Osteoblast (primary cell): ENCODE data around the gene LRRC3. TPM values are rescaled to one million over a fixed set of nuclear protein-coding genes. Genes with fewer than 3 reads are reported as not detected.
"Not testable (repeated sequence)": the region's sequence is repeated elsewhere in the genome, so short reads cannot be mapped to it uniquely, and the experiment has no call there.

Source experiments
- DNase-seq: peaks from one replicate; pipeline ENCODE4 v3.0.0; 2011; ENCODE audit warnings: low spot score, mixed read lengths; ENCODE audit not compliant: insufficient read length; ENCODE audit errors: missing footprints
- H2AFZ ChIP-seq: 2 replicates; pipeline ENCODE4 v1.6.0; 2011; ENCODE audit warnings: mild to moderate bottlenecking, low read length
- H3K27ac ChIP-seq: 2 replicates; pipeline ENCODE4 v1.5.1; 2011; ENCODE audit warnings: mild to moderate bottlenecking, low read depth, low read length, moderate library complexity
- H3K27me3 ChIP-seq: 2 replicates; pipeline ENCODE4 v1.6.0; 2012; ENCODE audit warnings: mild to moderate bottlenecking, control low read depth, inconsistent platforms, low read length, moderate library complexity; ENCODE audit not compliant: insufficient read depth
- H3K36me3 ChIP-seq: 2 replicates; pipeline ENCODE4 v1.5.1; 2011; ENCODE audit warnings: mild to moderate bottlenecking, low read length, control low read depth, moderate library complexity; ENCODE audit not compliant: insufficient read depth
- H3K4me1 ChIP-seq: 2 replicates; pipeline ENCODE4 v1.5.1; 2011; ENCODE audit warnings: mild to moderate bottlenecking, low read length, control low read depth, moderate library complexity; ENCODE audit not compliant: insufficient read depth
- H3K4me2 ChIP-seq: 2 replicates; pipeline ENCODE4 v1.6.0; 2011; ENCODE audit warnings: mild to moderate bottlenecking, low read length; ENCODE audit not compliant: insufficient read depth
- H3K4me3 ChIP-seq: fragments of 200-600 bp; sonication (generic); 3 replicates; pipeline ENCODE4 v1.5.1; 2012; ENCODE audit warnings: mild to moderate bottlenecking, low read length, inconsistent platforms; ENCODE audit not compliant: insufficient read depth
- H3K79me2 ChIP-seq: 2 replicates; pipeline ENCODE4 v1.6.0; 2012; ENCODE audit warnings: mild to moderate bottlenecking, low read length, control low read depth, inconsistent platforms; ENCODE audit not compliant: insufficient read depth
- H3K9me3 ChIP-seq: 2 replicates; pipeline ENCODE4 v1.5.1; 2011; ENCODE audit warnings: low read depth, low read length, control low read depth
- H4K20me1 ChIP-seq: 2 replicates; pipeline ENCODE4 v1.6.0; 2012; ENCODE audit warnings: mild to moderate bottlenecking, low read length, control low read depth; ENCODE audit not compliant: insufficient read depth
- total RNA-seq: library from RNA; depleted of rRNA; stranded (reverse); fragments of >200 nt; gene quantifications from 2 replicates; pipeline ENCODE4 v1.2.3, GENCODE V29; 2012
- TF ChIP-seq, protein P1 (sequence below): IDR thresholded peaks from 2 replicates; pipeline ENCODE4 v1.5.1; 2011; ENCODE audit warnings: mild to moderate bottlenecking, low read depth, low read length, moderate library complexity; ENCODE audit errors: extremely low read depth

Gene LRRC3
- total RNA-seq, 1 donor, result 0.72 TPM

DNA sequence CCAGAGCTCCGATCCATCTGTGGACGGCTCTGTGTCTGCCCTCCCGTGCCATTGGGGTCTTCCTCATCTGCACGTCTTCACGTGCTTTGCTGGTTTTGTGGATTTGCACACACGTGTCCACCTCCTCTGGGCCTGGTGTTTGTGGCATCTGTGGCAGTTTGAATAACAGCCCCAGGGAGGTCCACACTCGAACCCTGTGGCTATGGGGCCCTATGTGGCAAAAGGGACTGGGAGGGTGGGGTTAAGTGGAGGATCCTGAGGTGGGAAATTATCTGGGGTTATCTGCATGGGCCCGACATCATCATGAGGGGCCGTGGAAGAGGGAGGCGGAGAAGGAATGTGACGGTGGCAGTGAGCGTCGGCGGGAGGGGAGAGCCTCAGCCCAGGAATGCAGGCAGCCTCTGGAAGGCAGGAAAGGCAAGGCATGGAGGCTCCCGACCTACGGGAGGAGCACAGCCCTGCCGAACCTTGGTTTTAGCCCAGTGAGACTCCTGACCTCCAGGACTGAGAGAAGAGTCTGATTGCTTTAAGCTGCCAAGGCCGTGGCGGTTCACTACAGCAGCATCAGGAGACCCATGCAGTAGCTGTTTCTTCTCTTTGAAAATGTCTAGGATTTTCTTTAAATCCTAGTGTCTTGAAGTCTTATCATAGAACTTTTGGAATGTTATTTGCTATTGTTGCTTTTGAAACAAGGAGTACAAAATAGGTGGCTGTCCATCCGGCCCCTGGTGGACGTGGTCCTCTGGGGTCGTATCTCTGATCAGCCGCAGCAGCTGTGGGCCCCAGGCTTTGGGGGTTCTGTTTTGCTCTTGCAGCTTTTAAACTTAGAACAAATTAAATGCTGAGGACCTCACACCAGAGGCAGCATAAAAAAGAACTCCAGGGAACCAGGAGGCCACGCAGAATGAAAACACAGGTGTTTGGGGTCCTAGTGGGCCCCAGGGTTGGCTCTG, 40.0 kb upstream of the LRRC3 start:
- no peak overlapping the region for H3K4me3 ChIP-seq
- H3K4me1 ChIP-seq, result no peaks in the 10 kb centered on the region
- H4K20me1 ChIP-seq, result no peaks in the 10 kb centered on the region
- H3K79me2 ChIP-seq, result no peaks in the 10 kb centered on the region
- no peaks in the 10 kb centered on the region for H3K36me3 ChIP-seq
- peak; percentile 14 for DNase-seq
- TF ChIP-seq, protein P1, sequence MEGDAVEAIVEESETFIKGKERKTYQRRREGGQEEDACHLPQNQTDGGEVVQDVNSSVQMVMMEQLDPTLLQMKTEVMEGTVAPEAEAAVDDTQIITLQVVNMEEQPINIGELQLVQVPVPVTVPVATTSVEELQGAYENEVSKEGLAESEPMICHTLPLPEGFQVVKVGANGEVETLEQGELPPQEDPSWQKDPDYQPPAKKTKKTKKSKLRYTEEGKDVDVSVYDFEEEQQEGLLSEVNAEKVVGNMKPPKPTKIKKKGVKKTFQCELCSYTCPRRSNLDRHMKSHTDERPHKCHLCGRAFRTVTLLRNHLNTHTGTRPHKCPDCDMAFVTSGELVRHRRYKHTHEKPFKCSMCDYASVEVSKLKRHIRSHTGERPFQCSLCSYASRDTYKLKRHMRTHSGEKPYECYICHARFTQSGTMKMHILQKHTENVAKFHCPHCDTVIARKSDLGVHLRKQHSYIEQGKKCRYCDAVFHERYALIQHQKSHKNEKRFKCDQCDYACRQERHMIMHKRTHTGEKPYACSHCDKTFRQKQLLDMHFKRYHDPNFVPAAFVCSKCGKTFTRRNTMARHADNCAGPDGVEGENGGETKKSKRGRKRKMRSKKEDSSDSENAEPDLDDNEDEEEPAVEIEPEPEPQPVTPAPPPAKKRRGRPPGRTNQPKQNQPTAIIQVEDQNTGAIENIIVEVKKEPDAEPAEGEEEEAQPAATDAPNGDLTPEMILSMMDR, result no peak
- no peak overlapping the region for H3K27ac ChIP-seq
- no peaks in the 10 kb centered on the region for H3K27me3 ChIP-seq
- no peaks in the 10 kb centered on the region for H3K9me3 ChIP-seq
- no peak overlapping the region for H3K4me2 ChIP-seq
- H2AFZ ChIP-seq, result no peak overlapping the region

DNA sequence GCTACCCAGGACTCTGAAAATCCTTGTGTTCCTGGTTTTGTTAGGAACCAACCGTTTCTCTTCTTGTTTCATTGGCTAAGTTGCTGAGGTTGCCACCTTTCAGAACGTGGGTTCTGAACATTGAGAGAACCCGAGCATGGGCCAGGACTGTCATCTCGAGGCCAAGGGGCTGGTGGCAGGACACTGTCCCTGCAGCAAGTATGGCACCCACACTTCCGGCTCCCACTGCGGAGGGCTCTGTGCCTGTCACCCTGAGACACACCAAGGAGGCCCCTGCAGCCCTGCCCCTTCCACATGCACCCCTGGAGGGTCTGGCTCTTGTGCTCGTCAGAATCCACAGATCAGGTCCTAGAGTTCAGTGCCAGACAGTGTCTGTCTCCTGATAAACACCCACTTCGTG, 39.1 kb upstream of the LRRC3 start:
- Histone ChIP-seq H3K27me3 (no peaks in the 10 kb centered on the region), H3K4me3 (no peak overlapping the region), H4K20me1 (no peaks in the 10 kb centered on the region), H3K79me2 (no peaks in the 10 kb centered on the region), H3K36me3 (no peaks in the 10 kb centered on the region), H2AFZ (no peak overlapping the region), H3K27ac (no peak overlapping the region), H3K9me3 (no peaks in the 10 kb centered on the region), H3K4me2 (no peak overlapping the region), H3K4me1 (no peaks in the 10 kb centered on the region)
- DNase-seq, result peak; percentile 38
- TF ChIP-seq, protein P1, result no peak

DNA sequence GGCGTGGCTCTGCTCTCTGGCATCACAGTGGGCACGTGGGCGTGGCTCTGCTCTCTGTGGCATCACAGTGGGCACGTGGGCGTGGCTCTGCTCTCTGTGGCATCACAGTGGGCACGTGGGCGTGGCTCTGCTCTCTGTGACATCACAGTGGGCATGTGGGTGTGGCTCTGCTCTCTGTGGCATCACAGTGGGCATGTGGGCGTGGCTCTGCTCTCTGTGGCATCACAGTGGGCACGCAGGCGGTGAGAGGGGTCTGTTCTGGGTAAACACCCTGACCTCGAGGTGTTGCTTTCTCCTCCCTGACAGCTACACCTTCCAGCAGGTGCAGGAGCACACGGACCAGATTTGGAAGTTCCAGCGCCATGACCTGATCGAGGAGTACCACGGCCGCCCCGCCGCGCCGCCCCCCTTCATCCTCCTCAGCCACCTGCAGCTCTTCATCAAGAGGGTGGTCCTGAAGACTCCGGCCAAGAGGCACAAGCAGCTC, 37.6 kb upstream of the LRRC3 start:
- not testable (repeated sequence) for H3K4me1 ChIP-seq, H3K4me2 ChIP-seq, H3K4me3 ChIP-seq, H3K79me2 ChIP-seq, H3K27ac ChIP-seq, H3K9me3 ChIP-seq, H2AFZ ChIP-seq, H4K20me1 ChIP-seq, H3K27me3 ChIP-seq, H3K36me3 ChIP-seq, DNase-seq

DNA sequence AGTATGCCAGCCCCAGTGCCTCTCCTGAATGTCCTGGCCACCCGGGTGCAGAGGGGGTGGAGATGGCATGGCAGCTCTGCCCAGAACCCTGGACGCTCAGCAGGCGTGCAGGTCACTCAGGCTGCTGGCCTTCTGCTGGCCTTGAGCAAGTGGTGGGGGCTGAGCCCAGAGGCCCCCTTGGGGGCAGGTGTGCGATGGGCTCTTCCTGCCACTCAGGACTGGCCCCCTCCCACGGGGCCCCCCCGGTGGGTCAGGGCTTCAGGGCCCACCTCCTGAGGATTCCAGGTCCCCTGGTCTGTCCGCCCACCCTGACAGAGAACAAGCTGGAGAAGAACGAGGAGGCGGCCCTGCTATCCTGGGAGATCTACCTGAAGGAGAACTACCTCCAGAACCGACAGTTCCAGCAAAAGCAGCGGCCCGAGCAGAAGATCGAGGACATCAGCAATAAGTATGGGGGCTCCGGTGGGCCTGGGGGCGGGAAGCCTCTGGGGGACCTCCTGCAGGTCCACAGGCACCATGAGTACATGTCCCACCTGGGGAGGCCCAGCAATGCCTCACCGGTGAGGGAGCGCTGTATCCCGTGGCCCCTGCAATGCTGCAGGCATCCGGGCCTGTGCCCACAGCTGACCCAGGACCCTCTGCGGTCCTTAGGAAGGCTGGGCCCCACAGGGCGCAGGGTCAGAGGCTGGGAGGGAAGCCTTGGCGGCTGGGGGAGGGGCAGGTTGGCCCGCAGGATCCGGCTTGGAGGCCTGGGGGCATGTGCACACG, 37.0 kb upstream of the LRRC3 start:
- H3K9me3 ChIP-seq, result no peaks in the 10 kb centered on the region
- H3K27ac ChIP-seq, result no peak overlapping the region
- no peak overlapping the region for H3K4me3 ChIP-seq
- no peak overlapping the region for H3K4me2 ChIP-seq
- peak; percentile 36 for DNase-seq
- no peaks in the 10 kb centered on the region for H3K36me3 ChIP-seq
- TF ChIP-seq, protein P1, result no peak
- no peaks in the 10 kb centered on the region for H3K4me1 ChIP-seq
- H4K20me1 ChIP-seq, result no peaks in the 10 kb centered on the region
- no peak overlapping the region for H2AFZ ChIP-seq
- H3K79me2 ChIP-seq, result no peaks in the 10 kb centered on the region
- H3K27me3 ChIP-seq, result no peaks in the 10 kb centered on the region
